AG20443 (cell line): ENCODE measurements around the gene CCNDBP1.
"Not testable (repeated sequence)": the region's sequence is repeated elsewhere in the genome, so short reads cannot be mapped to it uniquely, and the experiment has no call there.

ENCODE experiments used
- DNase-seq: peaks from one replicate; pipeline ENCODE4 v3.0.0; 2012; ENCODE audit warnings: low spot score, mixed read lengths

CCNDBP1 gene

GRCh38 chr15:43218908-43219706 lies 33.9 kb downstream of the CCNDBP1 start:
- DNase-seq, result peak; percentile 60

GRCh38 chr15:43219929-43220928 lies 35.0 kb downstream of the CCNDBP1 start:
- no peak for DNase-seq

GRCh38 chr15:43220991-43221403 lies 35.8 kb downstream of the CCNDBP1 start, which contains the start of gene EPB42:
Gene EPB42 (minus strand): TSS chr15:43221018. CDS start chr15:43220825, 193 bp downstream.
- no peak for DNase-seq

GRCh38 chr15:43221422-43221821 lies 36.2 kb downstream of the CCNDBP1 start:
- DNase-seq, result no peak

DNA sequence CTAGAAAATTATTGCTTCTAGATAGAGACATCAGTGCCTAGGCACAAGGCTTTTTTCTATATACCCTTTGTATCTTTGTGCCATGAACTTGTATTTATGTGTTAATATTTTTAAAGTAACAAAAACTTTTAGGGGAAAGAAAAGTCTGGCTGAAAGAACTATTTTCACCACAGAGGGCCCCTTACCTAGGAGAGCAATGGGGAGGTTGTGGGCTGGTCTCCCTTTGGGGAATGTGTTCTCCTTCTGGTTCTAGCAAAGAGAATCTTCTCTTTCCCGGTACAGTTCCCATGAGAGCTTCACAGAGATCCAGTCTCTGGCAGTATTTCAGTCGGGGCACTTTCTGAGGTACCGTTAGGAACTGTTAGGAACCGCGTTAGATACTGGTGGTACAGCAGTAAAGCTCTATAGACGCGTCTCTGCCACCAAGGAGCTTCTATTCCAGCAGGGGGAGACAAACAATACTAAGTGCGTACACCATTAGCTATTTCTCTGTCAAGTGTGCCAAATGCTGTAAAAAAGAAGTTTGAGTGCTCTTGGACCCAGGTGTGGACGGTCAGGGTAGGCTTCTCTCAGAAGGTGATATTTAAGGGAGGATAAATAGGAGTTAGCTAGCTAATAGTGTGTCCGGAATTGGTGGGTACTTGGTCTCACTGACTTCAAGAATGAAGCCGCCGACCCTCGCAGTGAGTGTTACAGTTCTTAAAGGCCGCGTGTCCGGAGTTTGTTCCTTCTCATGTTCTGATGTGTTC lies 40.2 kb downstream of the CCNDBP1 start:
- peak; percentile 74 for DNase-seq

DNA sequence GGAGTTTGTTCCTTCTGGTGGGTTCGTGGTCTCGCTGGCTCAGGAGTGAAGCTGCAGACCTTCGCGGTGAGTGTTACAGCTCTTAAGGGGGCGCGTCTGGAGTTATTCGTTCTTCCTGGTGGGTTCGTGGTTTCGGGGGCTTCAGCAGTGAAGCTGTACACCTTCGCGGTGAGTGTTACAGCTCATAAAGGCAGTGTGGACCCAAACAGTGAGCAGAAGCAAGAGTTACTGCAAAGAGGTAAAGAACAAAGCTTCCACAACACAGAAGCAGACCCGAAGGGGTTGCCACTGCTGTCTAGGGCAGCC lies 40.7 kb downstream of the CCNDBP1 start:
- not testable (repeated sequence) for DNase-seq

- no peak for DNase-seq
Observed at GRCh38 chr15:43226436-43227305, 41.5 kb downstream of the CCNDBP1 start.

DNA sequence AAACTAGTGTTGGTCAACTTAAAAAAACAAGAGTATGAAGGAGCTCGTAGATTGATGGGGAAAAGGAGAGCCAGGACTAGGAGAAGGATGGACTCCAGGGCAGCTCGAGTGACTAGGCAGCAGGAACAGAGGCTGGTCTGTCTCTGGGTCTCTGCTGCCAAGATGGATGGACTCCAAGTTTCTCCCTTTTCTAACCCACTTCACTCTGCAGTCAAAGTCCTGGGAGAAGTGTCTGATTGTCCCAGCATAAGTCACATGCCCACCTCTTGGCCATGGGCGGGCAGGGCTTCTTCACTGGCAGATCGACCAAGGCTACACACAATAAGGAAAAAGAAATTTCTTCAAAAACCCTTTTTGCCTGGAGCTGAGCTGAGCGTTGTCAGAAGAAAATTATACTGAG lies 44.8 kb downstream of the CCNDBP1 start:
- no peak for DNase-seq

DNA sequence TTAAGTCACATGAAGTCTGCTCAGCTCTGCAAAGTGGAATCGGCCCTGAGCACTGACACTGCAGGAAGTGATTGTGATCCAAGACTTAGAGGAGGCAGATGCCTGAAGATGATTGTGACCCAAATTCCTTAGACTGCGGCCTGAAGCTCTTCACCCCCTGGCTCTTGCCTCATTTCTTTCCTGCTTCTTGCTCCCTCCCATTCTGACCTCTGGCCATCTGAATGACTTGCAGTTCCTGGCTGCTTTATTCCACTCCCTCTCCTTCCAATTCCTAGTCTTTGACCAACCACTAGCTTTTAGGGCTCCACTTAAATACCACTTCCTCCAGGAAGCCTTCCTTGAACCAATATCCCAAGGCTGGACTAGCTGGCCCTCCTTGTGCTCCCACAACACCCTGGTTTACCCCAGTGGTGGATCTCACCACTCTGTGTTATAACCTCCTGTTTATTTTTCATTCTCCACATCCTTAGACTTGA lies 45.5 kb downstream of the CCNDBP1 start:
- peak; percentile 86 for DNase-seq

GRCh38 chr15:43232289-43232874 lies 47.2 kb downstream of the CCNDBP1 start:
- no peak for DNase-seq

- DNase-seq, result no peak
Observed at GRCh38 chr15:43235536-43235935, 50.3 kb downstream of the CCNDBP1 start.

GRCh38 chr15:43237842-43238470 lies 52.8 kb downstream of the CCNDBP1 start:
- DNase-seq, result no peak

DNA sequence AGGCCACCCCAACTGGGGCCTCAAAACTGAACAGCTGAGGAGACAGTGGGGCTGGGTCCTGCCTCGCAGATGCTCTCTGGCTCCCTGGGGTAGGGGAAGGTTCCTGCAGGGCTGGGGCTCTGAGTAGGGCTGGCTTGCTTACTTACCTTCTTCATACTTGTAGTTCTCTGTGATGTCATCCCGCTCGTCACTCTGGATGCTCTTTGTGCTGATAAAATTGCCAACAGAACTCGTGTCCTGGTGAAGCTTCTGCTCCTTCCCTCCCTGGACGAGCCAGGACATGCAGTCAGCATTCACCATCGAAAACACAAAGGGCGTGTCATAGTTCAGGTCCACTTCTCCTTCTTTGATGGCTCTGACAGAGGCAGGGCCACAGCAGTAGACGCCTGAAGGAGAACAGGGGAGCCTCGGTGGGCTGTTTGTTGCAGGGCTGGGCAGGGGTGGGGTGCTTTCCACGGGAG lies 53.5 kb downstream of the CCNDBP1 start:
- no peak for DNase-seq

DNA sequence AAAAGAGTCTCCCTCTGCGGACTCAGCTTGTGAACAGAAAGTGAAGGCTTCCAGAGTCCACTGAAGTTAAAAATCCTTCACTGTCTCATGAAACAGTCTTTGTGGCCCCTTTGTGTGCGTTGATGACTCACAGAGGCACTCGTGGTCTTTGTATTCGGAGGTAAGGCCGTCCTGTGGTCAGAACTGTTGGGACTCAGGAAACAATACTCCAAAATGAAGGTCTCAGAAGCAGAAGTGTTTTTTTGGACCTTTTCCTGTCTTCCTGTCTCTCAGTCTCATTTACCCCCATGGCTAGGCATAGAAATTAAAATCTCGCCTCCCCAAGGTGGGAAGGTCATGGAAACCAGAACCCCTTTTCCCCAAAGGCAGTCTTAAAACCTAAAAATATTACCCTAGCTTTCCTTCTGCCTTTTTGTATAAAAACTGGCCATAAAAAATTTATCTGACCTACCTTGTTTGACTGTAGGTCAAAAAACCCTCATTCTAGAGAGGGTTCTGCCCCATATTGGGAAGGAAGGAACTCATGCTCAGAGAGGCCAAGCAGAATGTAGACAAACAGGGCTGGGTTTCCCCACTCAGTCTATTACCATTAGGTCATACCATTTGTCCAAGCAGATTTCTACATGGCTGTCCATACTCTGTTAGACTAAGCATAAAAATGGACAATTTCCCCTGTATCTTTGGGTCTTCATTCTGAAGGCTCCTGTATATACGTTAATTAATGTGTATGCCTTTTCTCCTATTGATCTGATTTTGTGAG lies 54.7 kb downstream of the CCNDBP1 start:
- DNase-seq, result no peak

DNA sequence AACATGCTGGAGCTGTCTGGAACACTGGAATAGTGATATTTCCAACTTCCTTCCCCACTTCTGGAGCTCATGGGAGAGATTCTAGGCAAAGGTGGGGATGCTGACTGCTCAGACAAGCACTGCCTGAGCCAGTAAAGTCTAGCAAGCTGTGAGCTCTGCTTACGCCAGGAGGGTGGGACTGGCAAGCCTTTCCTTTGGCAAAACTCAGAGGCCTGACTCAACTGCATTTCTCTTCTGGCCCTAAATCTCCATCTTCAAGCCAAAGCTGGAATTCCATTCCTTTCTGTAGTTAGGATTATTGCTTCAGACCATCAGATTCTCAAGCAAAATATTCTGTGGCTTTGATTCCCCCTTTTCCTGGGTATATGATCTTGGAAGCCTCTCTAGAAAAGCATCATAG lies 55.9 kb downstream of the CCNDBP1 start:
- peak; percentile 92 for DNase-seq

GRCh38 chr15:43242616-43243015 lies 57.4 kb downstream of the CCNDBP1 start:
- no peak for DNase-seq

- no peak for DNase-seq
Observed at GRCh38 chr15:43243020-43243645, 57.9 kb downstream of the CCNDBP1 start.

GRCh38 chr15:43244092-43244491 lies 58.9 kb downstream of the CCNDBP1 start:
- no peak for DNase-seq

DNA sequence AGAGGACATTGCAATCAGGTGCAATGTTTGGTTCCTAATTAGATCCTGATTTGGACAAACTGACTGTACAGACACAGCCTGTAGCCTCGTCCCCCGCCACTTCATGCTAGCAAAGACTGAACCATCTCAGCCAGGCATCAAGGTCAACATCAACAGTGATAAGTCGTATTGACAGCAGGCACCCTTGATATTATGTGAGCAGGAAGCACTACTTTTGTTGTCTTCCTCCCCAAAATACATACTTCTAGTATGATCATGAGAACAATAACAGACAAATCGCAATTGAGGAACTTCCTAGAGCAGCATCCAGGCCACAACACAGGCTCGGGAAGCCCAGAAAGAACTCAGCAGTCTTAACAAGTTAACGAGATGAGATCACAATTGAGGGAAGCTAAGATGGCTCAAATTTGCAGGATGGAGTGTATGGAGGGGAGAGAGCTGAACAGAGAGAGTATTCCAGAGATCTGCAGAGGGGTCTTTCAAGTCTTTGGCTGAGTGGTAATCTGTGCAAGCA lies 61.1 kb downstream of the CCNDBP1 start:
- DNase-seq, result no peak
